Stimulated activated CD4-positive, alpha-beta T cell treated with anti-CD3 and anti-CD28 coated beads, Interleukin-4, amount 100 ng/mL, for 48 hours (primary cell): ENCODE measurements around the gene SLC35F6.

Source experiments
- DNase-seq, 2 donors: peaks; one replicate each; pipeline ENCODE4 v3.0.0-alpha.2; 2020; ENCODE audit warnings: low read depth in 2 of 2

SLC35F6 gene

GRCh38 chr2:26820932-26821331 lies 56.8 kb downstream of the SLC35F6 start:
- DNase-seq, result no peak

GRCh38 chr2:26822877-26823276 lies 58.8 kb downstream of the SLC35F6 start:
- DNase-seq, result no peak
